ENCODE measurements around the gene COL9A3.

COL9A3 gene

DNA sequence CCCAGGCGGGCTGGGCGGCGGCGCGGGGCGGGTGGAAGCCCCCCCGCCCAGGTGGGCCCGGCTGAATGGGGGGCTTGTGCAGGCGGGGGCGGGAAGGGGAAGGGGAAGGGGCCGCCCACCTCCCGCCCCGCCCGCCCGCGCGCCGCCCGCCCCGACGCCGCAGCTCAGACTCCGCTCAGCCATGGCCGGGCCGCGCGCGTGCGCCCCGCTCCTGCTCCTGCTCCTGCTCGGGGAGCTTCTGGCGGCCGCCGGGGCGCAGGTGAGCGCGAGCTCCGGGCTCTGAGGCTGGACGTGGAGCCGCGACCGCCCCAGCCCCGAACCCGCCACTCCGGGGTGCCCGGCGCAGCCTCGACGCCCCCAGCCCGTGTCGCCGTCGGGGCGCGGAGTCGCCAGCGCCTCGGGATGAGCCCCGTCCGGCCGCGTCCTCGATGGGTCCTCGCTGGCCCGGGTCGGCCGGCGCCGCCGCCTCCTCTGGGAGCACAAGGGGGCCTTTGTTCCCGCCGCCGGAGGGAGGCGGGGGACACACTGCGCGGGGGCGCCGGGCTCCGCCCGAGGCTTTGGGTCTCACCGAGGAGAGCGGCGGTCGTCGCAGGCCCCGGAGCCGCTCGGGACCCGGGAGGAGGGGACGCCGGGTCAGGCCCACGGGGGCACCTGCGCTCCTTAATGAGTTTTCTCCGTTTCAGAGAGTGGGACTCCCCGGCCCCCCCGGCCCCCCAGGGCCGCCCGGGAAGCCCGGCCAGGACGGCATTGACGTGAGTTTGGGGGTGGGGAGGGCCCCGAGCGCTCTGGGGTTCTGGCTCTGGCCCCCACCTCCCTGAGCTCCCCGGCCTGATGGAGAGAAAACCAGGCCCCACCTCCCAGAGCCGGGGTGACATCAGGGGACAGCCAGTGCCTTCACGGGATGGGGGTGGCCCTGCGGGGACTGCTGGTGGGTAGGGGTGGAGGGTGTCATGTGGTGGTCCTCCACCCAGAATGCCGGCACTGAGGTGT lies at the start of gene COL9A3:
TSS of gene COL9A3 (plus strand) at position 167 of the 990 bp plus-strand sequence. CDS start at position 182, 15 bp downstream.
- in situ Hi-C loops (cut with MboI; ENCODE audit: low sequenced_read_pairs), result no loop called here

DNA sequence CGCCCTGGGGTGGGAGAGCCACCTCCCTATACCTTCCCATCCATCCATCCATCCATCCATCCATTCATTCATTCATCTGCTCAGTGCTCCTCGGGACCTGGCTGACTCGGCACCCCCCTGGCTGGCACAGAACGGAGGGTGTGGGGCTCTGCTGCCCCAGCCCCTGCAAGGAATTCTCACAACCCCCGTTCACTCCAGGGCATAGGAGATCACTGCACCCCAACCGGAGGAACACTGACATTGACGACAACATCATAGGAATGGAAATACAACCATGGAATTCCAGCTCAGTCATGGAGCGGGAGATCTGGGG lies 48.7 kb upstream of the COL9A3 start:
- in situ Hi-C loops (cut with MboI; ENCODE audit: low sequenced_read_pairs), result no loop called here

DNA sequence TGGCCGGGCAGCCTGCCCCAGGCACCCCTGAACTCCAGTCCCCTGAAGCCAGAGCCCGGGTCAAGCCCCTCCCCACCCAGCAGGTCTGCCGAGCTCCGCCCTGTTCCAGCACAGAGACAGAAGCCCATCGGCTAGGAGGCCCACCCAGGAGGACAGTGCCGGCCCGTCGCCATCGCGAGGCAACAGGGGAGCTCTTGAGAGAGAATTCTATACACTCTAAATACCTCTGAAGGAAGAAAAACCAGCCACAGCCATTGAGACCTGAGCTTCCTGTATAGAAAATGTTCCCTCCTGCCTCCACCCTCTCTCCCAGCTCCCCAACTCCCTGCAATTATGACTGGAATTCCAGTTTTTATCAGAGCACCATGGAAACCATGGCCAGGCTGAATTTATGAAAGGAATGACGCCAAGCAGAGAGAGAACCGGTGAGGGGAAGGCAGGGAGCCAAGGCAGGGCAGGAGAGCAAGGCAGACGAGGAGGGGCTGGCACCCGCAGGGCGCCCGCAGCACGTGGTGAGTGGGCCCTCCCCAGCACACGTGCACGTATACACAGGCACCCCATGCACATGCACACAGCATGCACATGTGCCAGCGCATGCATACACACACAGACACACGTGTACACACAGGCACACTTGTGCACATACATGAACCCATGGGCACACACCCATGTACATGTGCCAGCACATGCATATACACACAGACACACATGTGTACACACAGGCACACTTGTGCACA lies 48.1 kb upstream of the COL9A3 start:
- in situ Hi-C loops (cut with MboI; ENCODE audit: low sequenced_read_pairs), result no loop called here

DNA sequence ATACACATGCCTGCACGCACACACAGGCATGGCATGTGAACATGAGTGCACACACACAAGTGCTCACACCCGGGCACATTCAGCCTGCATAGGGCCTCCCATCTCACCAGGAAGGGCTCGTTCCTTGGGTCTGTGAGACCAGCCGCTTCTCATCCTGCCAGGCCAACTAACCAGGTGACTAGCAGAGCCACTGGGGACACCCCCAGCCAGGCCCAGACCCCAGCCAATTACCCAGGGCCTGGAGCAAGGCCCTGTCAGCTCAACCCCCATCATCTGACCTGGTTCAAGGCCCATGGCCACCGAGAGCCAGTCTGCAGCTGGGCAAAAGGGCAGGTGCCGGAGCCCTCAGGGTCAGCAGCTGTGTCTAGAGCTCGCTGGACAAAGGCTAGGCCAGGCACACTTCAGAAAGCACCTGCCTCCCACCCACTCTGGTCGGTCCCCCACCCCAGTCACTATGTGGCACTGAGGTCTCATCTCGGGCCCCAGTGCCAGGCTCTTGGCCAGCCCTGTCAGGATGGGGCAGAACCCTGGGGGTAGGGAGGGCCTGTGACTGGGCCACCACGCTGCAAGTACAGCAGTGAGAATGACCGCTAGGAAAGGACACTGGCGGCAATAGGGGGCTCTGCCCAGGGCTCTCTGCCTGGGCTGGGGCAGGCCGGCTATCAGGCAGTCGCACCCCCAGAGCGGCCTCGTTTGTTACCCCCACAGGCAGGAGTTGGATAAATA lies 47.3 kb upstream of the COL9A3 start:
- in situ Hi-C loops (cut with MboI; ENCODE audit: low sequenced_read_pairs), result no loop called here

DNA sequence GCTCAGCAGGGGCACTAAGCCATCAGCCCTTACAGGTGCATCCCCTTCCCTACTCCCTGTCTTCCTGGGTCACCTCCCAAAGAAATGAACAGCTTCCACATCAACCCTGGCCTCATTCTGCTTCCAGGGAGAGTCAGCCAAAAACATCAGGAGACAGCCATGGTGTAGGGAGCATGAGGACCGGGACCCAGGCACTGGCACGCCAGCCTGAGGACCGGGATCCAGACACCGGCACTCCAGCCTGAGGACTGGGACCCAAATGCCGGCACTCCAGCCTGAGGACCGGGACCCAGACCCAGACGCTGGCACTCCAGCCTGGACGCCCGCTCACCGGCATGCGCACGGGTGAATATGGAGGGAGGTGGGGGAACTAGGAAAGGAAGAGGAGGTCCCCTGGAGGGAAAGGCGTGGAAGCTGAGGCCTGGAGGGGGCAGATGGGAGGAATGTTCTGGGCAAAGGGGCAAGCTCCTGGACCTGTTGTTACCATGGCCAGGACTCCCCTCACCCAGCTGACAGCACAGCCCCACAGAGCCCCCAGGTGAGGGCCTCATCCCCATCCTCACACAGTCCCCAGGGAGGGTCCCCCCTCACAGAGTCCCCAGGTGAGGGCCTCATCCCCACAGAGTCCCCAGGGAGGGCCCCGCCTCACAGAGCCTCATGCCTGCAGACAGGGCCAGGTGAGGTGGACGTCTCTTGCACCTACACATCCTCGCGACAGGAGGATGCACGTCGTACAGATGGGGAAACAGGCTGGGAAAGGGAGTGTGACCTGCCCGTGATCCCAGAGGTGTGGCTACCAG lies 46.5 kb upstream of the COL9A3 start:
- in situ Hi-C loops (cut with MboI; ENCODE audit: low sequenced_read_pairs), result no loop called here

DNA sequence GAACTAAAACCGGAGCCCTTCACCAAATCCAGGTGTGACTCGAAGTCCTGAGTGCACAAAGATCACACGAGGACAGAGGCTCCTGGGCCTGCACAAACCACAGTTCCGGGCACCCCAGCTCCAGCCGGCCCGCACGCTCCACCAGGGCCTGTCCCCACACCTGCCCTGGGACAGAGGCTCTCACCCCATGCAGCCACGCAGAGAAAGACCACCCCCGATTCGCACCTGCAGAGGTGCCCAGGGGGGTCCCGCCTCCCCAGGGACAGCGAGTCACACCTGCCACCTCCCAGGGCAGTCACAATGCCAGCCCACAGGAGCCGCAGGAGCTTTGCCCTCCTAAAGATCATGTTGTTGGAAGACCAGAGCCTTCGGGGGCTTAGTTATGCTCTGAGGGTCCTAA lies 45.9 kb upstream of the COL9A3 start:
- in situ Hi-C loops (cut with MboI; ENCODE audit: low sequenced_read_pairs), result no loop called here

DNA sequence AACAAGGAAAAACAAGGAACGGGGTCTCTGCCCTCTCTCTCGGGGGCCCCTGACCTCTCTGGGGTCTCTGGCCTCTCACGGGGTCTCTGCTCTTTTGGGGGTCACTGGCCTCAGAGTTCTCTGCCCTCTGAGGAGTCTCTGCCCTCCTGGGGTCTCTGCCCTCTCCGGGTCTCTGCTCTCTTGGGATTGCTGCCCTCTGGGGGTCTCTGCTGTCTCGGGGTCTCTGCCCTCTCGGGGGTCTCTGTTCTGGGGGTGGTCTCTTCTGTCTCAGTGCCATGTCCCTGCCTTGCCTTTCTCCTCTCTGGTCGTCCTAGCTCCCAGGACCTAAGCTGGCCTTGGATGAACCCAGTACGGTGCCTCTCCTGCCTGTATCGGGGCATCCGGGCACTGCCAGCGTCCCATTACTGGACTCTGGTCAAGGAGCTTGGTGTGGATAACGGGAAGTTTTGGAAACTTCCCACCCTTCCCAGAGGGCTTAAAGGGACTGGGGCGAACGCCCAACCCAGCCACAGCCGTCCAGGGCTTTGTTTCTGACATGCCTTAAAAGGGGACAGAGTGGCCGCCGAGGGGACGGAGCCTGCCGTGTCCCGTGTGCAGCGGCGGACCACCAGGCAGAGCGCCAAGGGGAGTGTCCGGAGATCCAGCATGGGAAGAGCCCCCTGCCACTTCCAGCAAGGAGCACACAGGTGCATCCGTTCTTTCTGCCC lies 45.3 kb upstream of the COL9A3 start:
- in situ Hi-C loops (cut with MboI; ENCODE audit: low sequenced_read_pairs), result no loop called here

DNA sequence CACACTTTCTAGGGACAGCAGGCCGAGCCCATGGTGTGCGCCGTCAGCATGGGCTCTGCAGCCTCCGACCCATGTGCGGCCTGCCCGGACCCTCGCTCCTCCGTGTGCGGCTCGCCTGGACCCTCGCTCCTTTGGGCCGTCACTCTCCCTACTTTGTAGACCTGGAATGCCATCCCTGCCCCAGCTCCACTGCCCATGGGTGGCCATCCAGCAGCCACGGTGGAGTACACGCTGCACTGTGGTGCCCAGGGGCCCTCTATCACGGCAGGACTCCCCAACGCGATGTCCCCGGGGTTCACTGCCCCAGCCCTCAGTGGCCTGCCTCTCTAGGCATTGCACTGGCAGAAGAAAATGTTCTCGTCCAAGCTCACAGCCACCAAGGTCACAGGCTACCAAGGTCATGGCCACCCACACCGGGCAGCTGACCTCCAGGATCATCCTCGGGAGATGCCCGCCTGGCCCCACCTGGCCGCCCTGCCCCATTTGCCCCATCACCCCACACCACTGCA lies 44.7 kb upstream of the COL9A3 start:
- in situ Hi-C loops (cut with MboI; ENCODE audit: low sequenced_read_pairs), result no loop called here

DNA sequence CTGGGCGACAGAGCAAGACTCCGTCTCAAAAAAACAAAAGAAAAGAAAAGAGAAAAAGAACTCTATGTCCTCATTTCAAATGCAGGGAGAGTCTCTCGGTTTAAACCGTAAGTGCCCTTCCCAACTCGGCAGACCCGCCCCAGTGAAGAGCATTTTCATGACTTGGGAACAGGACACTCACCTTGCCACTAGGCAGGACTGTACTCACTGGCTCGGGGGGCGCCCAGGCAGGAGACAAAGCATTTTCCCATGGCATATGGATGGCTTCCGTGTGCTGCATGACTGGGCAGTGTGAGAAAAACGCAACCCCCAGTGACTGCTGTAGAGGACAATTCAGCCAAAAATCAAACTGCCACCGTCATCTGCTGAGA lies 44.2 kb upstream of the COL9A3 start:
- in situ Hi-C loops (cut with MboI; ENCODE audit: low sequenced_read_pairs), result no loop called here

DNA sequence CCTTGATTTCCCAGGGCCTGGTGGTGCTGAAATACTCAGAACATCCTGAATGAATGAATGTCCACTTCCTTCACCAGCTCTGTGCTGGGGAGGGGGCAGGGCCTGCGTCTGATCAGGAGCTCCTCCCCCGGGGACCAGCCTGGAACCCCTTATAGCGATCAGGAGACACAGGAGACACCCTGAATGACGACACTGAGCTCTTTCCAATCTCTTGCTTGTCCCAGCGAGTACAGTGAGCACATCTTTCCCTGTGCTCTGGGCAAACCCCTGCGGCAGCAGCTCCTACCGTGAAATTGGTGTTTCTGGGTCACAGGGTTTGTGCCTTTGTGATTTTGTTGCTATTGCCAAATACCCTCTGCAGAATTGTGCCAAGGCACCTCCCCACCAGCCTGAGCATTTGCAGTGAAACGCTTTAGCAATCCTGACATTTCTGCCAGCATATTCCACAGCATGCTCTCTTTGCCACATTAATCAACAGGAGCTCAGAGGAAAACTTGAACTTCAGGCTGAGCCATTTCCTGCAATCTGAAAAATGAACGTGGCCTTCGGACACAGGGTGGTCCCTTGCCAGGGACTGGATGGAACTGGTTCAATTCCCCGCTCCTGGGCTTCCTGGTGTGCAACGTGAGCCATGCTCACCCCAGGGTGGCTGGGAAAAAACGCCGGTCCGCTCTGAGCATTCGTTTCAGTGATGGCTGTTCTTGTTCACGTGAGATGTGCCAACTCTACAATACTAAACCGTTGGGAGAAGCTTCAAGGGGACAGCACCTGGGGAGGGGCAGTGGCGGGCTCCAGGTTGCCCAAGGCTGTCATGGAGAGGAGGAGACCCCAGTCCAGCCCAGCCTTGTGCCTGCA lies 43.6 kb upstream of the COL9A3 start:
- in situ Hi-C loops (cut with MboI; ENCODE audit: low sequenced_read_pairs), result no loop called here

DNA sequence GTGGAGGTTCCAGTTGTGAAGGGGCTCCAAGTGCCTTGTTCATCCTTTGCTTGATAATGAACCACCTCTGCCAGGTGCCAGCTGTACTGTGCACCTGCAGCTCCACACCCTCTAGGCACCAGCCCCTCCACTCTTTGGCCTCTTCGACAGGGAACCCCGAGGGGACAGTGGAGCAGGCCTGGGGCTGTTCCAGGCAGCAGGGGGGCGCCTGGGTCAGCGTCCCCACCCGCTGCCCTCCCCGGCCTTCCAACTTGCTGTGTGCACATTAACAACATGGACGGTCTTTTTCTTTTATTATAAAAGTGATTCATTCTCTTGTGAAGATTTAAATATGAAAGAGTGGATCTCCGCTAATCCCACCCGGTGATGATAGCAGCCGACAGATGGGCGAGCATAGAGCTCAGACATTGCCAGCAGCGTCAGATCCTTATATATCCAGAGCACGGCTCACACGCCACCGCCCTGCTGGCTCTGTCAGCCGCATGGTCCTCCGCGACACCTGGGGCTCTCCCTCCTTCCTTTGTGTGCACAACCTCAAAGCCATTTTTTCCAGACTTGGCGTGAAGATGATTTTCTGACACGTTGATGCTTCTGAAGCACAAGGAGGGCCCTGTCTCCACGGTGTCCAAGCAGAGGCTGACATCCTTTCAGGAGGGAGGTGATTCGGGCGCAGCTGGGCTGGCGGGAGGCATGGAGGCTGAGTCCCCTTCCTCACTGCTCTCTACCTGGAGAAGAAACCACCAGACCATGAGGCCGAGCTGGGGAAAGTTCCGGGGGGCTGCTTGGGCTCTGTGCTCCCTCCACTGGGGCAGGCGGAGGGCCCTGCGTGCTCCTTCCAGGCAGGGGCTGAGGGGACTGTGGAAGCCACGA lies 42.8 kb upstream of the COL9A3 start:
- in situ Hi-C loops (cut with MboI; ENCODE audit: low sequenced_read_pairs), result no loop called here

DNA sequence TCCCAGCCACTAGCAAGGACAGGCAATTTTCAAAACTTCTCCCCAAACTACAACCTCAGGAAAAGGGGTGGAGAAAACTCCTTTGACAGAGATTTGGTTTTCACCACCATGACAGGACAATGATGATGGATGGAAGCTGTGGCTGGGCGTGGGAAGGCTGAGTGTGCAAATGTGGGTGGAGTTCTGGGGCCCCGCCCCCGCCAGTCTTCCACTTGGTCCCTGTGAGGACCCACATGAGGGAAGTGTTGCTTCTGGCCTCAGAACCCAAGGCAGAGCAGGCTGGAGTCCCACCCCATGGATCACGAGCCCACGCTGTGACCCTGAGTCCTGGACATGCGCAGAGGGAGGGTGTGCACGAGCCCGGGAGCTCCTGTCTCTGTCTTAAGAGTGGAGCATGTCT lies 42.1 kb upstream of the COL9A3 start:
- in situ Hi-C loops (cut with MboI; ENCODE audit: low sequenced_read_pairs), result no loop called here

DNA sequence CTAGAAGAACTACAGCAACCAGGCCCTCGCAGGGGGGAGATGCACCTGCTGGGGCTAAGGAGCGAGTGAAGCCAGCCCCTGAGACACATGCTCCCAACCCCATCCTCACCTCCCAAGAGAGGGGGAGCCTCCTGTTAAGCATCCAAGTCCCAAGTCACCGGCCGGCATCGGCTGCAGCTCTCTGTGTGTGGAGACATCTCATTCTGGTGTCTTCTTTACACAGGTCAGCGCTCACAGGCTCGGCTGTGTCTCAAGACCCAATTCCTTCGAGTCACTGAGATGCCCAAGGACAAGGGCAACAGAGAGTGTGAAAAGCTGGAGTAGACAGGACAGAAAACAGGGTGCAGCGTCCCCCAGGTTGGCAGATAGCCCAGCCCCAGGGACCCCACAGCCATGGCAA lies 41.6 kb upstream of the COL9A3 start:
- in situ Hi-C loops (cut with MboI; ENCODE audit: low sequenced_read_pairs), result no loop called here

DNA sequence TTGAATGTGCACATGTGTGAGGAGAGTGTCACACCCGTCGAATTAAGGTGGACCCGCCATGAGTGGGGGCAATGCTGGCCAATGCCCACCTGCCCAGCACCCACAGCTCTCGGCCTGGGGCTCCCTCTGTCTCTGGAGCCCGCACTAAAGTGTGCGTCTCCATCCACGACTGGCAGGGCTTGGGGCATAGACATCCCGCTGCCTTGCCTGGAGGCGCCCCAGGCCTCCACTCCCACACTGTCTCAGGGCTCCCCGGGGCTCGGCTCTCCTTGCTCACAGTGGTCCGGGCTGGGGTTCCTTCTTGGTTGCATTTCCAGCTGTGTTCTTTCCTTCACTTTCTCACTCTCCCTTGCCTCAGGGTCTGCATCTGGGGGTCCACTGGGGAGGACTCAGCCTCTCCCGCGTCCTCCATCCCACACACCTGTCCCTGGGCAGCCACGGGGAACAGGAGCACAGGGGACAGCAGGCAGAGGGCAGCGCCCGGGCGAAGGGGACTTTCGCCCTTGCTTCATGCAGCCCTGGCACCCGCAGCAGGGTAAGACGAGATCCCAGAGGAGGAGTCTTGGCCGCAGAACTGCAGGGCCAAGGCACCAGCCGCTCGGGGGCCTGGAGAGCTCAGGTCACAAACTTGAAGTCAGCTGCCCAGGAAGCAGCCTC lies 40.7 kb upstream of the COL9A3 start:
- in situ Hi-C loops (cut with MboI; ENCODE audit: low sequenced_read_pairs), result no loop called here

DNA sequence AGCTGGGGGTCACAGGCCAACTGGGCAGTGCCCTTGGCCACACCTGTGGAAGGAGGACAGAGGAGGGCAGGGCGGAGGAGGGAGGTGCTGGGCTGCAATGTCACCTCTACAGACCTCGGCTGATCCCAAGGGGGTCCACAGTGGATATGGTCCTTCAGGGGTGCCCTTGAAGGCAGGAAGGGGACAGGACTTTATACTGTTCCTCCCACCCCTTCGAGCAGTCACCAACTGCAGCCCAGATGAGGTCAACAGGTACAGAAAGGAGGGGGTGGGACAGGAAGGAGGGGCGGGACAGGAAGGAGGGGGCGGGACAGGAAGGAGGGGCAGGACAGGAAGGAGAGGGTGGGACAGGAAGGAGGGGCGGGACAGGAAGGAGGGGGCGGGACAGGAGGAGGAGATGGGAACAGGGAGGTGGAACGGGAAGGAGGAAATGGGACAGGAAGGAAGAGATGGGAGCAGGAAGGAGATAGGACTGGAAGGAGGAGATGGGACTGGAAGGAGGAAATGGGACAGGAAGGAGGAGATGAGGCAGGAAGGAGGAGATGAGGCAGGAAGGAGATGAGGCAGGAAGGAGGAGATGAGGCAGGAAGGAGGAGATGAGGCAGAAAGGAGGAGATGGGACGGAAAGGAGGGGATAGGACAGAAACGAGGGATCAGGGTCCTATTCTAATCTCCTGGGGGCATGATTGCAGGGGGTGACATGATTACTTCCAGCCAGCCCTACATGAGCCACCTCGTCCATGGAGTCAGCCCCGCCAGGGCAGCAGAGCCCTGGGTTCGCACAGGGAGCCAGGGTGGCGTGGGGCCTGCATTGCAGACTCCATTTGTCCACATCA lies 39.9 kb upstream of the COL9A3 start:
- in situ Hi-C loops (cut with MboI; ENCODE audit: low sequenced_read_pairs), result no loop called here

DNA sequence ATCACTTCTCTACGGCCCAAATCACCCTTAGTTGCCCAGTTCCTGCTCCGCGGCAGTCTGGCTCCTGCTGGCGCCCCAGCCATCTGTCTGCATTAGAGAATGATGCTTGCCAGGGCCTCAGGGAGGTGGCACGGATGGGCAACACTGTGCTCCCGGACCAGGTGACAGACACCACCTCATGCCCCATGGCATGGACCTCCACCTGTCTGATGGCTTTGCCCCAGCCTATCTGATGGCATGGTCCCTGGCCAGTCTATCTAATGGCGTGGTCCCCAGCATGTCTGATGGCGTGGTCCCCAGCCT lies 39.4 kb upstream of the COL9A3 start:
- in situ Hi-C loops (cut with MboI; ENCODE audit: low sequenced_read_pairs), result no loop called here

DNA sequence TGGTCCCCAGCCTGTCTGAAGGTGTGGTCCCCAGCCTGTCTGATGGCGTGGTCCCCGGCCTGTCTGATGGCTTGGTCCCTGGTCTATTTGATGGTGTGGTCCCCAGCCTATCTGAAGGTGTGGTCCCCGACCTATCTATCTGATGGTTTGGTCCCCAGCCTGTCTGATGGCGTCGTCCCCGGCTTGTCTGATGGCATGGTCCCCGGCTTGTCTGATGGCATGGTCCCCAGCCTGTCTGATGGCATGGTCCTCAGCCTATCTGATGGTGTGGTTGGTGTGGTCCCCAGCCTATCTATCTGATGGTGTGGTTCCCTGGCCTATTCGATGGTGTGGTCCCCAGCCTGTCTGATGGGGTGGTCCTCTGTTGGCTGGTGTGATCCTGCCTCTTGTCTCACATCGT lies 38.8 kb upstream of the COL9A3 start:
- in situ Hi-C loops (cut with MboI; ENCODE audit: low sequenced_read_pairs), result no loop called here

Data from HL-60/S4 treated with phorbol 12-myristate 13-acetate at 8.2 ng/mL for 4 days and 3 days (cell line).